HG03280 (cell line): ENCODE data around the gene CREB3L1.

Experiments used
- ATAC-seq: cut with Tn5 transposase; IDR thresholded peaks from one replicate; pipeline ENCODE4 v1.9.1; 2021; ENCODE audit warnings: mild to moderate bottlenecking, moderate library complexity; ENCODE audit not compliant: unreplicated experiment

The CREB3L1 gene

GRCh38 chr11:46272816-46273427 lies 4.5 kb upstream of the CREB3L1 start:
- no peak for ATAC-seq

DNA sequence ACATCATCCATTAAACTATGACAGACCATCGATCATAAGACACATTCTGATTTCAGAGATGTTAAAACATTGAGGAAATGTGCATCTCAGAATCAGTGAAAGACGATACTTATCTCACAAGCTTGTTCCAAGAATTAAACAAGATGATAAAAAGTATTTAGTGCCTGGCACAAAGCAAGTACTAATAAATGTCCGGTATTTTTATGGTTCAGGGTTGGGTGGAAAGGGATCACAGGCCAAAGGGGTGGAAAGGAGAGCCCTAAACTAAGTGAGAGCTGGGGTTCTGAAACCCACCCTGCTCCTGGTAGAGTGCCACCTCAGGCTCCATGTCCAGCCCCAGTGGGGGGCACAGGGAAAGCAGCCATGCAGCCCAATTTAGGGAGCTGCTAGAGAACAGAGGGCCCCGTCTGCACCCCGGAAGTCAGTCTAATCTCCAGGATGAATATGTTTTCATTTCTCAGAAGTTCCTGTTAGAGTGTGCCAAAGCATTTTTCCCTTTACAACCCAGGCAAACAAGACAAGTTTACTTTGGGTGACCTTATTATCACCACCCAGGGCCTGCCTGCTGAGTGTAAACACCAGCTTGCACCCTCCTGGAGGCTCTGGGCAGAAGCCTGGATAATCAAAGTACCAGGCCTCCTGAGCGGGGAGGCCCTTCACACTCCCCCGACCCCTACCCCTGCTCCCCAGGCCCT lies 3.8 kb upstream of the CREB3L1 start:
- no peak for ATAC-seq

GRCh38 chr11:46275964-46276641 lies 1.4 kb upstream of the CREB3L1 start:
- ATAC-seq, result no peak

GRCh38 chr11:46277313-46277621 lies 195 bp upstream of the CREB3L1 start:
- ATAC-seq, result no peak

- ATAC-seq, result no peak
Observed at GRCh38 chr11:46278387-46279125, 1.1 kb downstream of the CREB3L1 start.

GRCh38 chr11:46279126-46280099 lies 2.0 kb downstream of the CREB3L1 start:
- ATAC-seq, result no peak

DNA sequence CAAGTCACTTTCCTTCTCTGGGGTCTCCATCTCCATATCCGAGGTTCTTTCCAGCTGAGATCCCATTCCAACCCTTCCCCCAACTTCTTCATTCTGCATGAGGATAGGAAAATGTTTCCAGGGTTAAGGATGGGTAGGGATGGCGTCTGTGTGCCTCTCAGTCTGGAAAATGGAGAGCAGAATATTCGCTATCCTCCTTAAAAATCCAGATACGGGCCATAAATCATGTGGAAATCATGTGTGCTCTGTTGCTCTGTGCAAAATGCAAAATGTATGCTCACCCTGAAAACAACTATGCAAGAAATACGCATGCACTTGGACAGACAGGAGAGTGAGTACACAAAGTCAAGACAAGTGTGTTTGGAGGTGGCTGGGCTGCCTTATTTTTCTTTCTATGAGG lies 3.2 kb downstream of the CREB3L1 start:
- ATAC-seq, result no peak

DNA sequence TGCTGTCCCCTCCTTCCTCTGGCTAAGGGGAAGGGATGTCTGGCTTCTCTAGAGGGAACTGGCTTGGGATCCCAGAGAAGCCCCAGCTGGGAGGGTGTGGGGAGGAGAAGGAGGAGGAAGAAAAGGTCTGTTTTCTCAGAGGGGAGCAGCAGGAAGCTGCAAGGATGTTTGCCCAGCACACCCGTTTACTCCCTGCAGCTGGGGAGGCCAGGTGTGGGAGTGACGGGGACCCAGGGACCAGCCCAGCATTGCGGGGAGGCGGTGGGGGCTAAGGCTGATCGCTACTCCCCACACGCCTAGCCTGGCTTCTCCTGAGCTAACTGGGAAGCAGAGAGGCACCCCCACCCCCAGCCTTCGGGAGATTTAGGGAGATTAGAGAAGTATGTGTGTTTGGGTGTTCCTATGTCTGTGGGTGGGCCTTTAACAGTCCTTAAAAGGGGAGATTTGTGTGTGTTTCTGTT lies 3.9 kb downstream of the CREB3L1 start:
- no peak for ATAC-seq

DNA sequence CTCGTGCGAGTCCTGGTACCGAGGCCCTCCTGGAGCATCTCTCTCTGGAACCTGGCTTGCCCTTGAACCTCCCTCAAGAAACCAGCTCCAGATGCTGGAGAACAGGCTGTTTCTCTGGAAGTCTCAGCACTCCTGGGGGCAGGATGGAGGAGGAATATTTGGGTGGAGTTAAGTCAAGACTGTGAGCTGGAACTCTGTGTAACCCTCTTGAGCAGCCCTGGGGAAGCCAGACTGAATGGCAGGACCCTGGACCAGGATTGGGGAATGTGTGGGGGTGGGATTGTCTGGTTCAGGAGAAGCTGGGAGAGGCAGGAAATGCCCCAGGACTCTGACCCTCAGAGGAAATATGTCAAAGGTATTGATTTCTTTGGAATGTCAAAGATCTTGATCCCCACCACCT lies 7.7 kb downstream of the CREB3L1 start:
- no peak for ATAC-seq

DNA sequence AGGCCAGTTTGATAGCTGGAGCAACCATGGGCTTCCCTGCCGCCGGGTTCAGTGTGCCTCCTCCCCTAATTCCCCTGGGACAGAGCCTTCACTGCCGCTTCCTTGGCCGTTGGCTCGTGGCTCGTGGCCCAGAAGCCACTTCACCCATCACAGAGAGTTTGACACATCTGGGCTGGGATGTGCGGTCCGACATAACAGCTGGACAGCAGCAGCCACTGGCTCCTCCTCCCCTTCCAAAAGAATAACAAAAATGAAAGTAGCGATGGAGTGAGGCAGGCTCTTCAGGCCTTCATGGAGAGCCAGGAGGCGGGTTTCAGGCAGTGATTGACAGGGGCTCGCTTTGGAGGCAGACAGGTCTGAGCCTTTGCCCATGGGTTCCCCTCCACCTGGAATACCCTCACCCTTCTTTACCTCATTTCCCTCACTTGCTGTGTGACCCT lies 8.2 kb downstream of the CREB3L1 start:
- ATAC-seq, result no peak

DNA sequence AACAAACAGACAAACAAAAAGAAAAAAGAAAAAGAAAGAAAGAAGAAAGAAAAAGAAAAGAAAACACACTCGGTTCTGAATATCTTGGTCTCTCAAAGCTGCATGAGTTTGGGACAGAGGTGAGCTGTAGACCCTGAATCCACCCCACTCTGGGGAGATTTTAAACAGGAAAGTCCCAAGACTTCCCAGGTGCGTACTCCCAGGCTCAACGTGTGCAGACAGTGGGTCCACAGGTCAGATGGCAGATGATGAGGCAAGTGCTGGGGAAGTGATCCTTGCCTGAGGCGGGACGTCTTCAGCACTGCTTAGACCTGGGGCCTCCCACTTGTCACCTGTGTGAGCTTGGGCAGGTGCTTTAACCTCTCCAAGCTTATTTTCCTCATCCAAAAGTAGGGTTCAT lies 9.3 kb downstream of the CREB3L1 start:
- no peak for ATAC-seq

DNA sequence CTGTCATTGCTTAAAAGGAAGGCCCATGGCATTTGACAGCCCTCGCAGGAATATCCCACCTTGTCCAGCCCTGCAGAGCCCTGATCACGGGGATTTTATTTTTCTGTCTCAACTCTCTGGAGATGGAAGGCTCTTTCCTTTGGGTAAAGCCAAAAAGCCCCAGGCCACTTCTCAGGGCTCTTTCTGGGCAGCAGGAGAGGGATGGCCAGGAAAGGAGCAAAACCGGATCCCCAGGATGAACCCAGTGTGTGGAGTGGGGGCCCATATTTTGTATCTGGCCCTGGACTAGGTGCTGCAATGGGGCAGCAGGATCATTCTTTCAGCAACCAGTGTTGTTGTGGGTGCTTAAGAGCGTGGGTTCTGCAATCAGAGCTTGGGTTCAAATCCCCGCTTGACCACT lies 11.0 kb downstream of the CREB3L1 start:
- no peak for ATAC-seq

GRCh38 chr11:46290011-46290410 lies 12.5 kb downstream of the CREB3L1 start:
- no peak for ATAC-seq

GRCh38 chr11:46290598-46291309 lies 13.3 kb downstream of the CREB3L1 start:
- no peak for ATAC-seq

DNA sequence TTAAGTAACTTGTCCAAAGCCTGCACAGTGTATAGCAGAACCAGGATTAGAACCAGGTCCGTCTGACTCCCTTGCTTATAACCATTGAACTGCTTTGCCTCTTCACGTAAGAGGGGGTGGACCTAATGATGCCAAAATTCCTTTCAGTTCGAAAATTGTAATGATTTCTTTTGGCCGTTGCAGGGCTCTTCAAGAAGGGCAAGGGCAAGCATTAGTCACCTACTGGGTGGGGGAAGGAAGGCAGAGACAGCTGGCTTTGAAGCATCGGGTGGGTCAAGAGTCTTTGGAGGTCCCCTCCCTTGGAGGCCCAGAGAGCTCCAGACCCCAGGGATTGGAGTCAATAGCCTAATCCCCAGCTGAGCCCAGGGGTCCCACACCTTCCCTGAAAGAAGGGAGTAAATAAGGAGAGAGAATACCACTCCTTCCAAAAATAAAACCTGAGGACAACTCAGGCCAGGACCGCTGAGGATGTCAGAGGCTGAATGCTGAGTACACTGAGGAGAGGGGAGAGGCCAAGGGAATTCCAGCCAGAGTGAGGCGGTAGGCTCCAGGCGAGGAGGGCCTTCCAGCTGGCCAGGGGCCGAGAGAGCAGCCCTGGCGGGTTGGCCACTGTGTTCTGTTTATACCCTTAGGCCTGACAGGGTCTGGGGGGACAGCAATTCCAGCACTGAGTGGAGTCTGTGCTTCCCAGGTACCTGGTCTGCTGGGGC lies 14.1 kb downstream of the CREB3L1 start:
- ATAC-seq, result no peak

- ATAC-seq, result no peak
Observed at GRCh38 chr11:46293066-46293465, 15.6 kb downstream of the CREB3L1 start.

DNA sequence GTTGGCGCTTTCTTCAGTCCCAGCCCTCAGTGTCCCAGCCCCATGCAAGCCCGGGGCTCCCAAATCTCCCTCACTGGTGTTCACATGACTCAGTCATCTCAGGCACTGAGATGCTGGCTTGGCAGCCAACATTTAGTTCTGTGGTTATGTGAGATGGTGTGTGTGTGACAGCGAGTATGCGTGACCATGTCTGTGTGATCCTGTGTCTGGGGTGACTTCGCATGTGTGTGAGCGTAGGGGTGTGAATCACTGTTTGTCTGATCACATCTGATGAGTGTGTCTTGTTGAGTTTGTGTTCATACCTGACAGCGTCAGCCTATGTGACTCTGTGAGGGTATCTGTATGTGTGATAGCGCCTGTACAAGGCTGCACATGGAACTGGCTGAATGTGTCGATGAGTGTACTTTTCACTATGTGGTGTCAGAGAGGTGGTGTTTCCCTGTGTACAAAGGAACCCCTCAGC lies 16.2 kb downstream of the CREB3L1 start:
- ATAC-seq, result no peak

- ATAC-seq, result no peak
Observed at GRCh38 chr11:46294365-46295309, 17.2 kb downstream of the CREB3L1 start.
